IMR-90 (cell line): Measurements from ENCODE around the gene VWA8. TPM values are rescaled to one million over a fixed set of nuclear protein-coding genes. Genes with fewer than 3 reads are reported as not detected.

Experiments used
- ATAC-seq: fragments of 200-7000 bp; cut with Tn5 transposase; 2 replicates; pipeline ENCODE4 v1.9.1; 2020; ENCODE audit warnings: low read depth, mild to moderate bottlenecking, moderate library complexity
- BruUV-seq: library from RNA; stranded (reverse); fragments of 400-500 nt; replicated peaks from 2 replicates; lab custom pipeline; 2021; lab: Mats Ljungman, UMichigan
- CTCF ChIA-PET: fragments of 300-600 bp; formaldehyde crosslinking; extraction: SDS; loops from one replicate; lab custom pipeline; 2021; ENCODE audit warnings: antibody characterized with exemption; lab: Yijun Ruan, JAX
- POLR2A ChIA-PET: fragments of 300-600 bp; sonication (Branson Sonifier 250); formaldehyde crosslinking; loops from one replicate; lab custom pipeline; 2022; ENCODE audit warnings: antibody characterized with exemption; ENCODE audit not compliant: unreplicated experiment; lab: Charles Lee
- DNase-seq: peaks from one replicate; pipeline ENCODE4 v3.0.0; 2013
- H2AFZ ChIP-seq: replicated peaks from 2 replicates; pipeline ENCODE3; 2013; ENCODE audit warnings: low read length, mild to moderate bottlenecking; ENCODE audit not compliant: poor library complexity
- H2AK5ac ChIP-seq: 2 replicates; pipeline ENCODE4 v1.6.1; 2013; ENCODE audit warnings: low read depth, low read length, inconsistent platforms
- H2AK9ac ChIP-seq: replicated peaks from 2 replicates; pipeline ENCODE3; 2013; ENCODE audit warnings: mild to moderate bottlenecking, low read depth, low read length, moderate library complexity; ENCODE audit not compliant: poor library complexity
- H2BK120ac ChIP-seq: 2 replicates; pipeline ENCODE4 v1.6.1; 2013; ENCODE audit warnings: low read depth, low read length, inconsistent platforms
- H2BK15ac ChIP-seq: 3 replicates; pipeline ENCODE4 v1.6.1; 2013; ENCODE audit warnings: low read depth, low read length, inconsistent platforms
- H2BK20ac ChIP-seq: 2 replicates; pipeline ENCODE4 v1.6.1; 2013; ENCODE audit warnings: low read depth, mild to moderate bottlenecking, inconsistent platforms, low read length, moderate library complexity
- H2BK5ac ChIP-seq: 2 replicates; pipeline ENCODE4 v1.6.1; 2013; ENCODE audit warnings: mild to moderate bottlenecking, low read depth, low read length, inconsistent platforms; ENCODE audit not compliant: poor library complexity, severe bottlenecking
- H3K14ac ChIP-seq: replicated peaks from 2 replicates; pipeline ENCODE4 v1.6.1; 2013; ENCODE audit warnings: low read depth, low read length, inconsistent platforms
- H3K18ac ChIP-seq: 2 replicates; pipeline ENCODE4 v1.6.1; 2013; ENCODE audit warnings: low read depth, low read length, control low read depth
- H3K23ac ChIP-seq: 2 replicates; pipeline ENCODE4 v1.6.1; 2013; ENCODE audit warnings: low read depth, low read length, inconsistent platforms
- H3K27ac ChIP-seq: 2 replicates; pipeline ENCODE4 v1.5.1; 2013; ENCODE audit warnings: mild to moderate bottlenecking, control low read depth, low read length; ENCODE audit not compliant: insufficient read depth
- H3K27me3 ChIP-seq: 2 replicates; pipeline ENCODE4 v1.6.1; 2013; ENCODE audit warnings: low read length; ENCODE audit not compliant: control insufficient read depth, insufficient read depth
- H3K36me3 ChIP-seq: 2 replicates; pipeline ENCODE4 v1.6.1; 2013; ENCODE audit warnings: low read length, mixed read lengths; ENCODE audit not compliant: control insufficient read depth, insufficient read depth
- H3K4ac ChIP-seq: 2 replicates; pipeline ENCODE4 v1.6.1; 2013; ENCODE audit warnings: low read depth, low read length, inconsistent platforms
- H3K4me1 ChIP-seq: 2 replicates; pipeline ENCODE4 v1.6.1; 2013; ENCODE audit warnings: low read length, mixed read lengths; ENCODE audit not compliant: control insufficient read depth, insufficient read depth
- H3K4me2 ChIP-seq: 2 replicates; pipeline ENCODE4 v1.6.1; 2013; ENCODE audit warnings: low read depth, mild to moderate bottlenecking, control low read depth, low read length, moderate library complexity
- H3K4me3 ChIP-seq: 2 replicates; pipeline ENCODE4 v1.5.1; 2013; ENCODE audit warnings: low read depth, mild to moderate bottlenecking, control low read depth, low read length, moderate library complexity; ENCODE audit not compliant: insufficient read depth
- H3K56ac ChIP-seq: 2 replicates; pipeline ENCODE4 v1.6.1; 2013; ENCODE audit warnings: low read length, inconsistent platforms; ENCODE audit not compliant: insufficient read depth; ENCODE audit errors: extremely low read depth
- H3K79me1 ChIP-seq, 2 experiments: 2 replicates each; pipeline ENCODE4 v1.6.1; 2013; ENCODE audit warnings: low read length in 2 of 2, inconsistent platforms in 1 of 2, low read depth in 1 of 2
- H3K9ac ChIP-seq: 2 replicates; pipeline ENCODE4 v1.6.1; 2013; ENCODE audit warnings: low read depth, low read length, control low read depth
- H3K9me1 ChIP-seq: 2 replicates; pipeline ENCODE4 v1.6.1; 2013; ENCODE audit warnings: low read length, inconsistent platforms; ENCODE audit not compliant: insufficient read depth
- H3K9me3 ChIP-seq: 2 replicates; pipeline ENCODE4 v1.6.1; 2013; ENCODE audit warnings: low read length; ENCODE audit not compliant: control insufficient read depth, insufficient read depth
- H4K20me1 ChIP-seq: 2 replicates; pipeline ENCODE4 v1.6.1; 2013; ENCODE audit warnings: low read length, inconsistent platforms; ENCODE audit not compliant: insufficient read depth
- H4K5ac ChIP-seq: 2 replicates; pipeline ENCODE4 v1.6.1; 2013; ENCODE audit warnings: mild to moderate bottlenecking, low read depth, low read length, control low read depth
- H4K8ac ChIP-seq, 2 experiments: 2 replicates each; pipeline ENCODE4 v1.6.1; 2013; ENCODE audit warnings: low read depth in 2 of 2, low read length in 2 of 2, control low read depth in 1 of 2, inconsistent platforms in 1 of 2
- H4K91ac ChIP-seq: 2 replicates; pipeline ENCODE4 v1.6.1; 2013; ENCODE audit warnings: low read depth, low read length, inconsistent platforms; ENCODE audit not compliant: insufficient read depth
- BHLHE40 ChIP-seq: fragments of 150-350 bp; IDR thresholded peaks from 2 replicates; pipeline ENCODE4 v1.6.1; 2016; ENCODE audit warnings: mild to moderate bottlenecking, low read depth, low read length
- CEBPB ChIP-seq: IDR thresholded peaks from 2 replicates; pipeline ENCODE4 v1.6.1; 2012; ENCODE audit warnings: low read depth, low read length, improper control_type of control experiment
- CHD1 ChIP-seq: IDR thresholded peaks from 2 replicates; pipeline ENCODE4 v1.6.1; 2012; ENCODE audit warnings: low read depth, low read length, improper control_type of control experiment
- MAFK ChIP-seq: IDR thresholded peaks from 2 replicates; pipeline ENCODE4 v1.6.1; 2012; ENCODE audit warnings: low read depth, low read length, improper control_type of control experiment
- MAZ ChIP-seq: IDR thresholded peaks from 2 replicates; pipeline ENCODE4 v1.6.1; 2012; ENCODE audit warnings: low read depth, mild to moderate bottlenecking, low read length, improper control_type of control experiment, moderate library complexity, borderline replicate concordance
- NFE2L2 ChIP-seq: fragments of 150-350 bp; IDR thresholded peaks from 2 replicates; pipeline ENCODE4 v1.6.1; 2016; ENCODE audit warnings: low read depth, mild to moderate bottlenecking, low read length
- POLR2A ChIP-seq: IDR thresholded peaks from 2 replicates; pipeline ENCODE4 v1.6.1; 2012; ENCODE audit warnings: mild to moderate bottlenecking, low read depth, low read length
- WGBS, 2 experiments: methylation state at CpG; one replicate each; pipeline versions ENCODE4 v1.1.5 to v1.1.7; 2013; ENCODE audit warnings: missing lambda C conversion rate in 2 of 2; ENCODE audit not compliant: insufficient read length in 1 of 2; ENCODE audit errors: extremely low coverage in 2 of 2; 5-methylcytosine and 5-hydroxymethylcytosine counted together
- dilution Hi-C: fragments of 300-500 bp; cut with HindIII; formaldehyde crosslinking; loops from one replicate; pipeline ENCODE4 v1.14.3; 2018; ENCODE audit warnings: low sequenced_read_pairs; ENCODE audit not compliant: unreplicated experiment
- in situ Hi-C: fragments of 300-500 bp; cut with MboI; formaldehyde crosslinking; loops from 3 replicates; pipeline ENCODE4 v1.14.3; 2019; ENCODE audit warnings: low sequenced_read_pairs, inconsistent platforms, mixed read lengths
- intact Hi-C: fragments of 100-400 bp; cut with micrococcal nuclease; formaldehyde crosslinking; loops from 2 replicates; pipeline ENCODE4 v1.10.0; 2022
- polyA plus RNA-seq, 3 experiments: library from polyadenylated mRNA; depleted of rRNA; stranded (reverse); fragments of >200 nt; gene quantifications; 2 replicates each; pipeline ENCODE4 v1.2.3, GENCODE V29; 2012; ENCODE audit warnings: low replicate concordance in 1 of 3
- total RNA-seq: library from RNA; depleted of rRNA; stranded (reverse); fragments of >200 nt; gene quantifications from 2 replicates; pipeline ENCODE4 v1.2.3, GENCODE V29; 2012
- TF ChIP-seq, protein P1 (sequence below): conservative IDR thresholded peaks from 2 replicates; pipeline ENCODE4 v1.5.1; 2012; ENCODE audit warnings: mild to moderate bottlenecking, low read depth, low read length, improper control_type of control experiment
- TF ChIP-seq, protein P2 (sequence below): fragments of 150-350 bp; IDR thresholded peaks from 2 replicates; pipeline ENCODE4 v1.6.1; 2017; ENCODE audit warnings: mild to moderate bottlenecking, antibody characterized with exemption, low read length, low read depth

VWA8 gene
- total and polyA plus RNA-seq, 2 of the 4 experiments (the other 2 are of a cell fraction) = 5.9 to 18.3 TPM

- POLR2A ChIA-PET = no interaction called here
- Histone ChIP-seq H3K9ac (no peak overlapping the region), H2AK5ac (peak overlapping the region; percentile 95), H3K27ac (peak overlapping the region; percentile 39; the same call in 1 of the 2 replicates), H3K23ac (peak overlapping the region; percentile 44), H4K8ac (peak overlapping the region; percentile 43 to 76), H3K9me3 (no peaks in the 10 kb centered on the region), H2BK20ac (peak overlapping the region; percentile 88), H4K20me1 (no peaks in the 10 kb centered on the region), H2AK9ac (no peak overlapping the region), H3K4me2 (peak overlapping the region; percentile 8; the same call in 1 of the 2 replicates), H2BK15ac (peak overlapping the region; percentile 67), H3K79me1 (peaks cover 0 to 7% of the 10 kb centered on the region in 2 experiments; a peak in 2 of 4 replicates), H3K27me3 (no peaks in the 10 kb centered on the region), H3K9me1 (peaks cover 6% of the 10 kb centered on the region), H4K91ac (peak overlapping the region; percentile 79), H3K4me1 (peaks cover 11% of the 10 kb centered on the region), H3K36me3 (no peaks in the 10 kb centered on the region), H3K14ac (peak overlapping the region; percentile 79), H3K4me3 (no peak overlapping the region), H2AFZ (no peak overlapping the region), H2BK120ac (peak overlapping the region; percentile 80), H3K18ac (peak overlapping the region; percentile 66), H4K5ac (peak overlapping the region; percentile 69), H3K56ac (no peak overlapping the region), H2BK5ac (peak overlapping the region; percentile 96), H3K4ac (peak overlapping the region; percentile 77)
- peak; percentile 59 for DNase-seq
- intact Hi-C loops = no loop called here
- WGBS, 2 experiments = 60% methylated on average over 1 of the region's 6 CpGs; no CpG with 5 or more reads in 1 of the 2 experiments
- in situ Hi-C loops = no loop called here
- TF ChIP-seq CEBPB = no peak
- no peak for TF ChIP-seq BHLHE40
- no peak for TF ChIP-seq MAFK
- TF ChIP-seq, protein P1, sequence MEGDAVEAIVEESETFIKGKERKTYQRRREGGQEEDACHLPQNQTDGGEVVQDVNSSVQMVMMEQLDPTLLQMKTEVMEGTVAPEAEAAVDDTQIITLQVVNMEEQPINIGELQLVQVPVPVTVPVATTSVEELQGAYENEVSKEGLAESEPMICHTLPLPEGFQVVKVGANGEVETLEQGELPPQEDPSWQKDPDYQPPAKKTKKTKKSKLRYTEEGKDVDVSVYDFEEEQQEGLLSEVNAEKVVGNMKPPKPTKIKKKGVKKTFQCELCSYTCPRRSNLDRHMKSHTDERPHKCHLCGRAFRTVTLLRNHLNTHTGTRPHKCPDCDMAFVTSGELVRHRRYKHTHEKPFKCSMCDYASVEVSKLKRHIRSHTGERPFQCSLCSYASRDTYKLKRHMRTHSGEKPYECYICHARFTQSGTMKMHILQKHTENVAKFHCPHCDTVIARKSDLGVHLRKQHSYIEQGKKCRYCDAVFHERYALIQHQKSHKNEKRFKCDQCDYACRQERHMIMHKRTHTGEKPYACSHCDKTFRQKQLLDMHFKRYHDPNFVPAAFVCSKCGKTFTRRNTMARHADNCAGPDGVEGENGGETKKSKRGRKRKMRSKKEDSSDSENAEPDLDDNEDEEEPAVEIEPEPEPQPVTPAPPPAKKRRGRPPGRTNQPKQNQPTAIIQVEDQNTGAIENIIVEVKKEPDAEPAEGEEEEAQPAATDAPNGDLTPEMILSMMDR = no peak
- no peak for TF ChIP-seq CHD1
- no peak for TF ChIP-seq MAZ
- TF ChIP-seq, protein P2, sequence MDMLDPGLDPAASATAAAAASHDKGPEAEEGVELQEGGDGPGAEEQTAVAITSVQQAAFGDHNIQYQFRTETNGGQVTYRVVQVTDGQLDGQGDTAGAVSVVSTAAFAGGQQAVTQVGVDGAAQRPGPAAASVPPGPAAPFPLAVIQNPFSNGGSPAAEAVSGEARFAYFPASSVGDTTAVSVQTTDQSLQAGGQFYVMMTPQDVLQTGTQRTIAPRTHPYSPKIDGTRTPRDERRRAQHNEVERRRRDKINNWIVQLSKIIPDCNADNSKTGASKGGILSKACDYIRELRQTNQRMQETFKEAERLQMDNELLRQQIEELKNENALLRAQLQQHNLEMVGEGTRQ = no peak
- no peak for TF ChIP-seq POLR2A
- no peak for TF ChIP-seq NFE2L2
- peak; percentile 79 for ATAC-seq
- CTCF ChIA-PET = interaction anchor here (1.5 kb wide), 1 partner anchor 9 kb away, joined by 3 read pairs; no protein-coding TSS in a partner anchor
- BruUV-seq = no TSS peak
- dilution Hi-C loops = no loop called here
Observed at GRCh38 chr13:41622432-41623429, 338.2 kb downstream of the VWA8 start.
